Colonic mucosa (tissue), 4 donors: ENCODE results near the gene PRMT5. TPM values are rescaled to one million over a fixed set of nuclear protein-coding genes. Genes with fewer than 3 reads are reported as not detected.
A peak's percentile ranks its signal among the peaks of the same experiment; 100 is the strongest.

Source experiments
- DNase-seq: peaks from one replicate; pipeline ENCODE4 v3.0.0-alpha.2; 2020
- H3K27ac ChIP-seq: fragments of 200-600 bp; one replicate; pipeline ENCODE4 v1.8.0; 2021
- H3K27me3 ChIP-seq: fragments of 200-600 bp; one replicate; pipeline ENCODE4 v1.8.0; 2021
- H3K36me3 ChIP-seq: fragments of 200-600 bp; one replicate; pipeline ENCODE4 v1.8.0; 2021
- H3K4me1 ChIP-seq: fragments of 200-600 bp; one replicate; pipeline ENCODE4 v1.8.0; 2021; ENCODE audit warnings: mild to moderate bottlenecking
- H3K4me3 ChIP-seq: fragments of 200-600 bp; one replicate; pipeline ENCODE4 v1.8.0; 2021
- H3K9ac ChIP-seq, 2 donors: one replicate each; pipeline ENCODE4 v1.7.0; 2013; ENCODE audit warnings: control low read depth in 2 of 2, low read depth in 2 of 2, low read length in 2 of 2
- H3K9me3 ChIP-seq: fragments of 200-600 bp; one replicate; pipeline ENCODE4 v1.8.0; 2021
- intact Hi-C: fragments of 100-400 bp; cut with DNase I; formaldehyde crosslinking; loops from one replicate; pipeline ENCODE4 v1.14.1; 2022
- total RNA-seq, 2 donors: library from RNA; stranded (reverse); fragmentation: NEBNext Ultra II Directional in 1 of 2; extraction: Animal tissue kit (Norgen Biotek cat#: 25700) in 1 of 2; gene quantifications; one replicate each; pipeline ENCODE4 v1.2.1, GENCODE V29; 2021
- TF ChIP-seq, protein P1 (sequence below): fragments of 200-600 bp; IDR thresholded peaks from one replicate; pipeline ENCODE4 v1.8.0; 2022; ENCODE audit warnings: antibody characterized with exemption, mild to moderate bottlenecking
- donor health status: healthy.
- donor health status: DM: no; HTN: no; CAD: no.
- donor health status: DM: no; HTN: no; CAD: no.

The PRMT5 gene
- total RNA-seq, 2 donors from 2014 or later = 39.3 to 86.4 TPM

DNA sequence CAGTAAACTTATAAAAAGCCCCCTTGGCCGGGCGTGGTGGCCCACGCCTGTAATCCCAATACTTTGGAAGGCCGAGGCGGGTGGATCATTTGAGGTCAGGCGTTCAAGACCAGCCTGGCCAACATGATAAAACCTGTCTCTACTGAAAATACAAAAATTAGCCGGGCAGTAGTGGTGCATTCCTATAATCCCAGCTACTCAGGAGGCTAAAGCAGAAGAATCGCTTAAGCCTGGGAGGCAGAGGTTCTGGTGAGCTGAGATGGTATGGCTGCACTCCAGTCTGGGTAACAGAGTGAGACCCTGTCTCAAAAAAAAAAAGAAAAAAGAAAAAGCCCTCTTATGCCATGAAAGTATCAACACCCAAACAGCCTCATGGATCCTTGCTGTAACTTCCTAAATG, 3.7 kb downstream of the PRMT5 start:
- TF ChIP-seq, protein P1, sequence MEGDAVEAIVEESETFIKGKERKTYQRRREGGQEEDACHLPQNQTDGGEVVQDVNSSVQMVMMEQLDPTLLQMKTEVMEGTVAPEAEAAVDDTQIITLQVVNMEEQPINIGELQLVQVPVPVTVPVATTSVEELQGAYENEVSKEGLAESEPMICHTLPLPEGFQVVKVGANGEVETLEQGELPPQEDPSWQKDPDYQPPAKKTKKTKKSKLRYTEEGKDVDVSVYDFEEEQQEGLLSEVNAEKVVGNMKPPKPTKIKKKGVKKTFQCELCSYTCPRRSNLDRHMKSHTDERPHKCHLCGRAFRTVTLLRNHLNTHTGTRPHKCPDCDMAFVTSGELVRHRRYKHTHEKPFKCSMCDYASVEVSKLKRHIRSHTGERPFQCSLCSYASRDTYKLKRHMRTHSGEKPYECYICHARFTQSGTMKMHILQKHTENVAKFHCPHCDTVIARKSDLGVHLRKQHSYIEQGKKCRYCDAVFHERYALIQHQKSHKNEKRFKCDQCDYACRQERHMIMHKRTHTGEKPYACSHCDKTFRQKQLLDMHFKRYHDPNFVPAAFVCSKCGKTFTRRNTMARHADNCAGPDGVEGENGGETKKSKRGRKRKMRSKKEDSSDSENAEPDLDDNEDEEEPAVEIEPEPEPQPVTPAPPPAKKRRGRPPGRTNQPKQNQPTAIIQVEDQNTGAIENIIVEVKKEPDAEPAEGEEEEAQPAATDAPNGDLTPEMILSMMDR = no peak
- intact Hi-C loops = no loop called here
- Histone ChIP-seq H3K27ac (no peak overlapping the region), H3K4me1 (no peaks in the 10 kb centered on the region), H3K9me3 (no peaks in the 10 kb centered on the region), H3K9ac (no peak overlapping the region), H3K27me3 (no peaks in the 10 kb centered on the region), H3K4me3 (no peak overlapping the region), H3K36me3 (peaks cover 9% of the 10 kb centered on the region)
- no peak for DNase-seq

DNA sequence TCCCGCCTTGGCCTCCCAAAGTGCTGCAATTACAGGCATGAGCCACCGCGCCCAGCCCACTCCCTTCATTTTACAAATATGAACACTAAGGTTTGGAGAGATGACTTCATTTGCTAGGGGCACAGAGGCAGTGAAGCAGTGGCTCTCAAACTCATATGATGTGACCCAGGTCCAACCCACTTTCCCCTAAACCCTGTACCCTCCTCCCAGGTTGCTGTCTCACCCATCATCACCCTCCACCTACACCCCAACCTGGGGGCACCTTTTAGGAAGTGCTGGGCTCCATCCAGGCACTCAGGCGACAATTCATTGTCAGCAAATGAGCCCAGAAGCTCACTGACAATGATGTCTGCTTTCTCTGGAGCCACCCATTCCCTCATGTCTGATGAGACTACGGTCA, 5.4 kb downstream of the PRMT5 start:
- Histone ChIP-seq H3K27me3 (no peaks in the 10 kb centered on the region), H3K9me3 (no peaks in the 10 kb centered on the region), H3K36me3 (peaks cover 9% of the 10 kb centered on the region), H3K27ac (no peak overlapping the region), H3K4me1 (no peaks in the 10 kb centered on the region), H3K4me3 (no peak overlapping the region), H3K9ac (no peak overlapping the region)
- DNase-seq = no peak
- intact Hi-C loops = no loop called here
- TF ChIP-seq, protein P1 = no peak

DNA sequence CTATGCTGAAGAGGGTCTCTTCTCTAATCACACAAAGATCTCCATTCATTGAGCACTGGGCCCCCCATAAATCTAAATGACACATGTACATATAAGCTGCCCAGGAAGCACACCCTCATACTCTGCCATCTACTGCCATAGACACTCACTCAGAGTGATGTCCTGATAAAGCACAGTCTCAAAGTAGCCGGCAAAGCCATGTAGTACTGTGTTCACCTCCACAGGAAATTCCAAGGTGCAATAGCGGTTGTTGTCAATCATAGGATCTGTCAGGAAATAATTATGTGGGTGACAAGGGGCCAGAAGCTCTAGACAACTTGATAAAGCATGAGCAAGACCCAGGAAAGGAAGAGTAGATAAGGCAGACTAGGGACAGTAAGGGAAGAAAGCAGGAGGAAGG, 6.9 kb downstream of the PRMT5 start:
- no peak for DNase-seq
- no peak overlapping the region for H3K9ac ChIP-seq
- H3K9me3 ChIP-seq = no peaks in the 10 kb centered on the region
- TF ChIP-seq, protein P1 = no peak
- no peak overlapping the region for H3K4me3 ChIP-seq
- intact Hi-C loops = no loop called here
- H3K36me3 ChIP-seq = peaks cover 9% of the 10 kb centered on the region
- H3K27me3 ChIP-seq = no peaks in the 10 kb centered on the region
- H3K27ac ChIP-seq = no peak overlapping the region
- peaks cover 7% of the 10 kb centered on the region for H3K4me1 ChIP-seq

DNA sequence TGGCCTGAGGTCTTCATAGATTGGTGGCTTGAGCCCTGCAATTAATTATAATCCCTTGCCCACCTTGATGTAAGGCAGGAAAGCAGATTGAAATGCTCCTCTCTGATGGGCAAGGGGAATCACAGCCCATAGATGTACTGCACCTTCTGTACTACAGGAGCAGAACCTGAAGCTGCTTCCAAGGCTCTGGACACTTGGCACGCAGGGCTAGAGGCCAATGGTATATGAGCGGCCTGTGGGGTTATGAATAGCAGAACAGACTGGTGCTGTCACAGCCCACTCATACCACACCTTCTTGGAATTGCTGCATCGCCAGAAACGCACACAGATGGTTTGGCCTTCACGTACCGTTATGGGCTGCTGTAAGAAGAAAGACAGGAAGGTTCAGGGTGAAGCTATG, 8.5 kb downstream of the PRMT5 start:
- no peaks in the 10 kb centered on the region for H3K27me3 ChIP-seq
- no peak overlapping the region for H3K4me3 ChIP-seq
- TF ChIP-seq, protein P1 = no peak
- H3K4me1 ChIP-seq = peaks cover 9% of the 10 kb centered on the region
- H3K9ac ChIP-seq = no peak overlapping the region
- no peak overlapping the region for H3K27ac ChIP-seq
- DNase-seq = no peak
- peaks cover 9% of the 10 kb centered on the region for H3K36me3 ChIP-seq
- no peaks in the 10 kb centered on the region for H3K9me3 ChIP-seq
- intact Hi-C loops = no loop called here

DNA sequence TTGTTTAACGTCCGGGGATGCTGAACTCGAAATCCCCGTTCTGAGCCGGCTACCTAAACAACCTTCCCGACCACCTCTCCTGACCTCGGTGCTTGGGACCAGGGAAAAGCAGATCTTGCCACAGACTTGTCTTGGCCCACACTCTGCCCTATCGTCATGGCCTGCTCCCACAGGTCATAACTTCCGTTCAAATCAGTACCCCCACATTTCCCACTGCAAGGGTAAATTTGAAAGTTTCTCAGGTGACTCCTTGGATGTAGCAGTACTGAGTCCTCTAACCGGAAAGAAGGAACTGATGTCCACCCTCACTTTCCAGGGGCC, 9.6 kb downstream of the PRMT5 start:
- peaks cover 5% of the 10 kb centered on the region for H3K36me3 ChIP-seq
- H3K4me1 ChIP-seq = peaks cover 9% of the 10 kb centered on the region
- H3K4me3 ChIP-seq = peak overlapping the region; percentile 12
- DNase-seq = no peak
- H3K9me3 ChIP-seq = no peaks in the 10 kb centered on the region
- intact Hi-C loops = no loop called here
- peak overlapping the region; percentile 62 for H3K27ac ChIP-seq
- no peaks in the 10 kb centered on the region for H3K27me3 ChIP-seq
- TF ChIP-seq, protein P1 = no peak
- peak overlapping the region; percentile 45 to 91 for H3K9ac ChIP-seq
